Lower leg skin (tissue), 4 donors: ENCODE measurements around the gene PARD6A. TPM values are rescaled to one million over a fixed set of nuclear protein-coding genes. Genes with fewer than 3 reads are reported as not detected.
"Not testable (repeated sequence)": the region's sequence is repeated elsewhere in the genome, so short reads cannot be mapped to it uniquely, and the experiment has no call there.

Source experiments
- DNase-seq, 2 donors: peaks; one replicate each; pipeline ENCODE4 v3.0.0-alpha.2; 2019; ENCODE audit warnings: low spot score in 2 of 2
- H3K4me3 ChIP-seq: fragments of 200-600 bp; sonication (generic); 2 replicates; pipeline ENCODE4 v1.5.1; 2017; ENCODE audit warnings: mild to moderate bottlenecking, low read depth; ENCODE audit not compliant: poor library complexity, severe bottlenecking
- CTCF ChIP-seq, 3 donors: fragments of 450-650 bp; IDR thresholded peaks; one replicate each; pipeline ENCODE4 v1.5.1; 2016; ENCODE audit warnings: antibody characterized with exemption in 3 of 3, mild to moderate bottlenecking in 3 of 3, moderate library complexity in 2 of 3
- POLR2A ChIP-seq, 2 donors: fragments of 450-650 bp; IDR thresholded peaks; one replicate each; pipeline ENCODE4 v1.6.1; 2016 to 2017; ENCODE audit warnings: antibody characterized with exemption in 2 of 2, mild to moderate bottlenecking in 1 of 2, moderate library complexity in 1 of 2
- WGBS, 2 donors: methylation state at CpG; one replicate each; pipeline ENCODE4 v1.1.5; 2018; 5-methylcytosine and 5-hydroxymethylcytosine counted together
- intact Hi-C: fragments of 100-400 bp; cut with DNase I; formaldehyde crosslinking; loops from one replicate; pipeline ENCODE4 v1.15.0; 2023; ENCODE audit warnings: low total_unique reads
- total RNA-seq, 4 donors: library from RNA; depleted of rRNA; stranded (reverse); fragments of >200 nt; gene quantifications; one replicate each; pipeline ENCODE4 v1.1.0, GENCODE V29; 2016

PARD6A gene
- total RNA-seq, 4 donors from 2014 or later, result 2.1 to 3.5 (median 2.4) TPM

GRCh38 chr16:67679935-67680897 lies 19.5 kb downstream of the PARD6A start:
- no peak for TF ChIP-seq POLR2A (IDR thresholded peaks at IDR 0.05)
- no peak for TF ChIP-seq CTCF (IDR thresholded peaks at IDR 0.05)
- WGBS, 2 donors, result 96% methylated on average over 10 of the region's 10 CpGs
- intact Hi-C loops, result no loop called here
- H3K4me3 ChIP-seq, result no peak overlapping the region
- no peak for DNase-seq

GRCh38 chr16:67683767-67684166 lies 23.0 kb downstream of the PARD6A start:
- TF ChIP-seq POLR2A (IDR thresholded peaks at IDR 0.05) (no peak), CTCF (IDR thresholded peaks at IDR 0.05) (no peak)
- DNase-seq, result no peak
- no peak overlapping the region for H3K4me3 ChIP-seq
- intact Hi-C loops, result no loop called here
- 78 to 80% methylated on average over 4 of the region's 4 CpGs for WGBS, 2 donors

- TF ChIP-seq POLR2A (IDR thresholded peaks at IDR 0.05) (no peak), CTCF (IDR thresholded peaks at IDR 0.05) (no peak)
- DNase-seq, result no peak
- intact Hi-C loops, result no loop called here
- 73 to 76% methylated on average over 17 of the region's 17 CpGs for WGBS, 2 donors
- H3K4me3 ChIP-seq, result no peak overlapping the region
These were observed 24.8 kb downstream of the PARD6A start for GRCh38 chr16:67685388-67686112.

- DNase-seq, H3K4me3 ChIP-seq, intact Hi-C loops: not testable (repeated sequence)
- WGBS, 2 donors, result 91% methylated on average over 8 of the region's 8 CpGs
These were observed 32.9 kb downstream of the PARD6A start for GRCh38 chr16:67693517-67694285.

- no peak overlapping the region for H3K4me3 ChIP-seq
- 50 to 65% methylated on average over 2 of the region's 2 CpGs for WGBS, 2 donors
- DNase-seq, result no peak
- TF ChIP-seq POLR2A (IDR thresholded peaks at IDR 0.05) (no peak), CTCF (IDR thresholded peaks at IDR 0.05) (no peak)
- intact Hi-C loops, result no loop called here
These were observed 33.9 kb downstream of the PARD6A start for GRCh38 chr16:67694611-67695010.
